Measurements from ENCODE around the gene HSBP1L1.

The HSBP1L1 gene

DNA sequence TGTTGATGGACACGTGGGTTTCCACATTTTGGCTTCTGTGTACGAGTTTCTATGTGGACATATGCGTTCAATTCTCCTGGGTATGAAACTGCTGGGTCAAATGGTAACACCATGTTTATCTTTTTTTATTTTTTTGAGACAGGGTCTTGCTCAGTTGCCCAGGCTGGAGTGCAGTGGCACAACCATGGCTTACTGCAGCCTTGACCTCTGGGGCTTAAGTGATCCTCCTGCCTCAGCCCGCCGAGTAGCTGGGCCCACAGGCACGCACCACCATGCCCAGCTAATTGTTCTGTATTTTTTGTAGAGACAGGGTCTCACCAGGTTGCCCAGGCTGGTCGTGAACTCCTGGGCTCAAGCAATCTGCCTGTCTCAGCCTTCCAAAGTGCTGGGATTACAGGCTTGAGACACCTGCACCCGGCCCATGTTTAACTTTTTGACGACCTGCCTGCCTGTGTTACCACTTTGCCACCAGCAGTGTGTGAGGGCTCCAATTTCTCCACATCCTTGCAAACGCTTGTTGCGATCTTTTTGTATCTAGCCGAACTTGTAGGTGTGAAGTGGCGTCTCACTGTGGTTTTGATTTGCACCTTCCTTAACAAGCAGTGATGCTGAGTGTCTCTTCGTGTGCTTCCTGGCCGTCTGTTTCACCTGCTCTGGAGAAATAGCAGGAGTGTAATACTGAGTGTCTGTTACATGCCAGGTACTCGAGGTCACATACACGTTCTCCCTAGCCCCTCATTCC, 6.9 kb downstream of the HSBP1L1 start:
- H3K27me3 ChIP-seq, result no peaks in the 10 kb centered on the region
- TF ChIP-seq CTCF (IDR thresholded peaks at IDR 0.05; ENCODE audit: low read depth, low read length), result no peak
- DNase-seq, result no peak
- no peak overlapping the region for H3K4me3 ChIP-seq (ENCODE audit: low read depth, low read length)
- H3K4me1 ChIP-seq, result no peaks in the 10 kb centered on the region
- H3K36me3 ChIP-seq, result peaks cover 22% of the 10 kb centered on the region
- H3K9me3 ChIP-seq, result no peaks in the 10 kb centered on the region

DNA sequence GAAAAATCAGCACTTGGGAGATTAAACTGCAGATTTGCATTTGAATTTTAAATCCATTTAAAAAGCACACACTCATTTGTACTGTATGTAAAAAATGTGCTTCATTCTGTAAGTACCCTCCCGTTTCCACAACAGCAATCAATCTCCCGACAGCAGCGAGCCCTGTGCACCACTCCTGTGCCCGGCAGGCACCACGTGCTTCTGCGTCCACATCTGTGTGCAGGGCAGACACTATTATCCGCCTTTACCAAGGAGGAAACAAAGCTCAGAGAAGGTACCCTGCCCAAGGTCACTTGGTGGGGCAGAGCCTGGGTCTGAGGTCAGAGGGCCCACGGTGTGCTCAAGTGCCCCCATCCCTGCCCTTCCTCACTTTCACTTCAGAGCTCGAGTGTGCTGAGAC, 7.5 kb downstream of the HSBP1L1 start:
- H3K4me1 ChIP-seq, result no peaks in the 10 kb centered on the region
- no peaks in the 10 kb centered on the region for H3K9me3 ChIP-seq
- no peak for DNase-seq
- H3K27me3 ChIP-seq, result no peaks in the 10 kb centered on the region
- TF ChIP-seq CTCF (IDR thresholded peaks at IDR 0.05; ENCODE audit: low read depth, low read length), result no peak
- H3K4me3 ChIP-seq (ENCODE audit: low read depth, low read length), result no peak overlapping the region
- peaks cover 22% of the 10 kb centered on the region for H3K36me3 ChIP-seq

DNA sequence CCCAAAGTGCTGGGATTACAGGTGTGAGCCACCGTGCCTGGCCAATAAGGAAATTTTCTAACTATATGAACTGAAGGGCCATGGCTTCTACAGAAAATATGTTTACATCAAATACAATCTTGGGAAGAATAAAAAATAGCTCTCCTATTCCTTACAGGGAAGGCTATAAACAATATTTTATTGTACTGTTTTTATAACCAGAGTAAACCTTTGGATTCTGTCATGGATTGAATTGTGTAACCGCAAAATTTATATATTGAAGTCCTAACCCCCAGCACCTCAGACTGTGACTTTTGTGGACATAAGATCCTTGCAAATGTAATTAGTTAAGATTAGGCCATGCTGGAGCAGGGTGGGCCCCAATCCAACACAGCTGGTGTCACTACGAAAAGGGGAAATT, 8.3 kb downstream of the HSBP1L1 start:
- H3K36me3 ChIP-seq, result peaks cover 22% of the 10 kb centered on the region
- H3K27me3 ChIP-seq, result no peaks in the 10 kb centered on the region
- no peaks in the 10 kb centered on the region for H3K9me3 ChIP-seq
- DNase-seq, result no peak
- TF ChIP-seq CTCF (IDR thresholded peaks at IDR 0.05; ENCODE audit: low read depth, low read length), result no peak
- no peak overlapping the region for H3K4me3 ChIP-seq (ENCODE audit: low read depth, low read length)
- H3K4me1 ChIP-seq, result no peaks in the 10 kb centered on the region

DNA sequence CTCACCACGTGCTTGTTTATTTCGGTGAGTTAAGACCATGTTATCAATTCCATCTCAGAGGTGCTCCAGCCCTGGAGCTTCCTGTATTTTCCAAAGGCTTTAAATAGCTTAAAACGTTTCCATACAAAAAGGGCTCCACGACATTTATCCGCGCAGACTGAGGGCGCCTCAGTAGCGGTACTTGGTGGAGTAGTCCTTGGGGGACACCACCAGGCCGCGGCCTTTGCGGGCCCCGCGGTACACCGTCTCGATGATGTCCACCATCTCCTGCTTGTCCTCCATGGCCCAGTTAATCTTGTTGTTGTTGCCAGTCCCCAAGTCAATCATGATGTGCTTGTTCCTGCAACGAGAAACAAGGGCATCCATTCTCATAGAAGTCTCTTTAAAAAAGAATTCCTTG, 9.1 kb downstream of the HSBP1L1 start:
- no peak for DNase-seq
- Histone ChIP-seq H3K27me3 (no peaks in the 10 kb centered on the region), H3K36me3 (peaks cover 22% of the 10 kb centered on the region), H3K4me1 (no peaks in the 10 kb centered on the region), H3K9me3 (no peaks in the 10 kb centered on the region), H3K4me3 (ENCODE audit: low read depth, low read length) (no peak overlapping the region)
- TF ChIP-seq CTCF (IDR thresholded peaks at IDR 0.05; ENCODE audit: low read depth, low read length), result no peak

- TF ChIP-seq CTCF (IDR thresholded peaks at IDR 0.05; ENCODE audit: low read depth, low read length), result no peak
- no peaks in the 10 kb centered on the region for H3K9me3 ChIP-seq
- peaks cover 22% of the 10 kb centered on the region for H3K36me3 ChIP-seq
These were observed 9.7 kb downstream of the HSBP1L1 start for GRCh38 chr18:79974025-79974654.

GRCh38 chr18:79975043-79975442, 10.6 kb downstream of the HSBP1L1 start:
- DNase-seq, result no peak
- Histone ChIP-seq H3K4me1 (no peaks in the 10 kb centered on the region), H3K4me3 (ENCODE audit: low read depth, low read length) (no peak overlapping the region), H3K27me3 (no peaks in the 10 kb centered on the region), H3K36me3 (peaks cover 22% of the 10 kb centered on the region), H3K9me3 (no peaks in the 10 kb centered on the region)
- no peak for TF ChIP-seq CTCF (IDR thresholded peaks at IDR 0.05; ENCODE audit: low read depth, low read length)

More at GRCh38 chr18:79974025-79974654, 9.7 kb downstream of the HSBP1L1 start:
- Histone ChIP-seq H3K27me3 (no peaks in the 10 kb centered on the region), H3K4me3 (ENCODE audit: low read depth, low read length) (no peak overlapping the region), H3K4me1 (no peaks in the 10 kb centered on the region)
- DNase-seq, result no peak

Measured in BE2C (cell line).